ENCODE measurements around the gene RTN3. TPM values are rescaled to one million over a fixed set of nuclear protein-coding genes. Genes with fewer than 3 reads are reported as not detected.
"Not testable (repeated sequence)": the region's sequence is repeated elsewhere in the genome, so short reads cannot be mapped to it uniquely, and the experiment has no call there.

The RTN3 gene, protein sequence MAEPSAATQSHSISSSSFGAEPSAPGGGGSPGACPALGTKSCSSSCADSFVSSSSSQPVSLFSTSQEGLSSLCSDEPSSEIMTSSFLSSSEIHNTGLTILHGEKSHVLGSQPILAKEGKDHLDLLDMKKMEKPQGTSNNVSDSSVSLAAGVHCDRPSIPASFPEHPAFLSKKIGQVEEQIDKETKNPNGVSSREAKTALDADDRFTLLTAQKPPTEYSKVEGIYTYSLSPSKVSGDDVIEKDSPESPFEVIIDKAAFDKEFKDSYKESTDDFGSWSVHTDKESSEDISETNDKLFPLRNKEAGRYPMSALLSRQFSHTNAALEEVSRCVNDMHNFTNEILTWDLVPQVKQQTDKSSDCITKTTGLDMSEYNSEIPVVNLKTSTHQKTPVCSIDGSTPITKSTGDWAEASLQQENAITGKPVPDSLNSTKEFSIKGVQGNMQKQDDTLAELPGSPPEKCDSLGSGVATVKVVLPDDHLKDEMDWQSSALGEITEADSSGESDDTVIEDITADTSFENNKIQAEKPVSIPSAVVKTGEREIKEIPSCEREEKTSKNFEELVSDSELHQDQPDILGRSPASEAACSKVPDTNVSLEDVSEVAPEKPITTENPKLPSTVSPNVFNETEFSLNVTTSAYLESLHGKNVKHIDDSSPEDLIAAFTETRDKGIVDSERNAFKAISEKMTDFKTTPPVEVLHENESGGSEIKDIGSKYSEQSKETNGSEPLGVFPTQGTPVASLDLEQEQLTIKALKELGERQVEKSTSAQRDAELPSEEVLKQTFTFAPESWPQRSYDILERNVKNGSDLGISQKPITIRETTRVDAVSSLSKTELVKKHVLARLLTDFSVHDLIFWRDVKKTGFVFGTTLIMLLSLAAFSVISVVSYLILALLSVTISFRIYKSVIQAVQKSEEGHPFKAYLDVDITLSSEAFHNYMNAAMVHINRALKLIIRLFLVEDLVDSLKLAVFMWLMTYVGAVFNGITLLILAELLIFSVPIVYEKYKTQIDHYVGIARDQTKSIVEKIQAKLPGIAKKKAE
- 101 and 108 TPM in 2 replicates for total RNA-seq

DNA sequence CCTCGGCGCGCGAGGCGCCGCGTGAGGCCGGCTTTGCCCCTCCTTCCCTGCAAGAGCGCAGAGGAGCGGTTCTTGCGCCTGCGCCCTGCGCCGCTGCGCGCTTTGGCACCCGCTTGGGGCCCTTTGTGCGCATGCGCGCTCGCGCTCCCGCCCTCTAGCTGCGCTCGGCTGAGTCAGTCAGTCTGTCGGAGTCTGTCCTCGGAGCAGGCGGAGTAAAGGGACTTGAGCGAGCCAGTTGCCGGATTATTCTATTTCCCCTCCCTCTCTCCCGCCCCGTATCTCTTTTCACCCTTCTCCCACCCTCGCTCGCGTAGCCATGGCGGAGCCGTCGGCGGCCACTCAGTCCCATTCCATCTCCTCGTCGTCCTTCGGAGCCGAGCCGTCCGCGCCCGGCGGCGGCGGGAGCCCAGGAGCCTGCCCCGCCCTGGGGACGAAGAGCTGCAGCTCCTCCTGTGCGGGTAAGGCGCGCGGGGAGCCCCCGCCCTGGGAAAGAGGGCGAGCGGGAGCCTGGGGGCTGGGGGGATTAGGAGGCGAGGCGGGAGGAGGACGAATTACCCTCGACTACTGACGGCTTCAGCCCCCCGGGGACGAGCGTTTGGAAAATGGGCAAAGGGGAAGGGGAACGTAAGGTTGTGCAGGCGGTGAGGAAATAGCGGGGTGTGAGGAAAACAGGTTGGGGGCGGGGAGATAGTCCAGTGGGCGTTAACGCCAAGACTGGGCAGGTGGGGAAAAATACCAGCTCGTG is at the start of gene RTN3:
RTN3 (plus strand) TSS at position 180 of the 745 bp plus-strand sequence; CDS start at position 317, 137 bp downstream.
- Histone ChIP-seq H3K27ac (ENCODE audit: low read depth, low read length) (peak within 1 kb of the TSS; percentile 55), H2AFZ (ENCODE audit: low read length) (peak within 1 kb of the TSS; percentile 96), H3K9me3 (ENCODE audit: low read depth, low read length) (no peaks in the 10 kb centered on the region), H3K79me2 (ENCODE audit: insufficient read depth, low read length) (peaks cover 48% of the 10 kb centered on the region), H3K27me3 (ENCODE audit: insufficient read depth, low read length) (no peaks in the 10 kb centered on the region), H3K4me2 (ENCODE audit: insufficient read depth, low read length) (peak within 1 kb of the TSS; percentile 97), H4K20me1 (ENCODE audit: insufficient read depth, low read length) (no peaks in the 10 kb centered on the region), H3K4me3 (ENCODE audit: insufficient read depth, low read length) (peak within 1 kb of the TSS; percentile 98), H3K4me1 (ENCODE audit: insufficient read depth, low read length) (peaks cover 15% of the 10 kb centered on the region), H3K36me3 (ENCODE audit: insufficient read depth, low read length) (no peaks in the 10 kb centered on the region)
- DNase-seq (ENCODE audit: insufficient read length, low spot score, missing footprints) = peak; percentile 98
- TF ChIP-seq, protein P1, sequence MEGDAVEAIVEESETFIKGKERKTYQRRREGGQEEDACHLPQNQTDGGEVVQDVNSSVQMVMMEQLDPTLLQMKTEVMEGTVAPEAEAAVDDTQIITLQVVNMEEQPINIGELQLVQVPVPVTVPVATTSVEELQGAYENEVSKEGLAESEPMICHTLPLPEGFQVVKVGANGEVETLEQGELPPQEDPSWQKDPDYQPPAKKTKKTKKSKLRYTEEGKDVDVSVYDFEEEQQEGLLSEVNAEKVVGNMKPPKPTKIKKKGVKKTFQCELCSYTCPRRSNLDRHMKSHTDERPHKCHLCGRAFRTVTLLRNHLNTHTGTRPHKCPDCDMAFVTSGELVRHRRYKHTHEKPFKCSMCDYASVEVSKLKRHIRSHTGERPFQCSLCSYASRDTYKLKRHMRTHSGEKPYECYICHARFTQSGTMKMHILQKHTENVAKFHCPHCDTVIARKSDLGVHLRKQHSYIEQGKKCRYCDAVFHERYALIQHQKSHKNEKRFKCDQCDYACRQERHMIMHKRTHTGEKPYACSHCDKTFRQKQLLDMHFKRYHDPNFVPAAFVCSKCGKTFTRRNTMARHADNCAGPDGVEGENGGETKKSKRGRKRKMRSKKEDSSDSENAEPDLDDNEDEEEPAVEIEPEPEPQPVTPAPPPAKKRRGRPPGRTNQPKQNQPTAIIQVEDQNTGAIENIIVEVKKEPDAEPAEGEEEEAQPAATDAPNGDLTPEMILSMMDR (IDR thresholded peaks at IDR 0.05; ENCODE audit: extremely low read depth, low read depth, low read length) = no peak

DNA sequence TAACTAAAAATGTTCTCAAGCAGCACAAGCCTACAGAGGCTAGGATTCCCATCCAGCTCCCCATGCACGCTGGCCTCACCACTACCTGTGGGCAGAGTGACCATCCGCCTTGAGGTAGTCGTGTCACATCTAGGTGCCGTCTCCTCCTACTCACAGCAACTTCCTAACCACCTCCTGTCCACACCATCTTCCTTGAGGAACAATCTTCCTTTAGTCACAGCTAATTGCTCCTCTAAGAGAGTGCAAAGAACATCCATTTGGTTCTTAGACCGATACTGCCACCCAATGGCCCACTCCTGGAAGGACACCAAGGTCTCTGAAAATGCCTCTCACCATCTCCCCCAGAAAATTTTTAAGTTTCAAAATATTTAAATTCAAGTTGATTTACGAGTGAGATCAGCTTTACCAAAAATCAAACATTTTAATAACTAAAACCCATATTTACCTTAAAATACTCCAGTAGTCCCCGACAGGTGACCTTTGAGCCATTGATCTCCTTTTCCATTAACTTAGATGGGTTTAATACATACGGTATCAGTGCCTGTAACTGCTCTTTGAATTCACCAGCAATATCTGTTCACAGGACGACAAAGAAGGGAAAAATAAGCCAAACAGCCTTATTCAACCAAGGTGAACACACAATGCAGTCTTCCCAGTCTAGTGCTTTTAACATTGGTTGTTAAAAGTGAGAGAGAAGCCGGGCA is 45.4 kb upstream of the RTN3 start:
- Histone ChIP-seq H3K27ac (ENCODE audit: low read depth, low read length) (no peak overlapping the region), H3K36me3 (ENCODE audit: insufficient read depth, low read length) (peaks cover 64% of the 10 kb centered on the region)

DNA sequence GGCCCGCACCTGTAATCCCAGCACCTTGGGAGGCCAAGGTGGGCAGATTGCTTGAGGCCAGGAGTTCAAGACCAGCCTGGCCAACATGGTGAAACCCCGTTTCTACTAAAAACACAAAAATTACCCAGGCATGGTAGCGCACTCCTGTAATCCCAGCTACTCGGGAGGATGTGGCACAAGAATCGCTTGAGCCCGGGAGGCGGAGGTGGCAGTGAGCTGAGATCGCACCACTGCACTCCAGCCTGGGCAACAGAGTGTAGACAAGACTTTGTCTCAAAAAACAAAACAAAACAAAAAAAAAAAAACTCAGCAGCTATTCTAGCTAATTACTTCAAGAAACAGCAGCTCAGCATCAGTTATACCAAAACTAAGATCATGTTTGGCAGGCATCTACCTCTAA is 42.9 kb upstream of the RTN3 start:
- H3K4me1 ChIP-seq (ENCODE audit: insufficient read depth, low read length); H2AFZ ChIP-seq (ENCODE audit: low read length); DNase-seq (ENCODE audit: insufficient read length, low spot score, missing footprints); H3K9me3 ChIP-seq (ENCODE audit: low read depth, low read length); H3K4me2 ChIP-seq (ENCODE audit: insufficient read depth, low read length); H3K4me3 ChIP-seq (ENCODE audit: insufficient read depth, low read length); H3K27ac ChIP-seq (ENCODE audit: low read depth, low read length); H3K27me3 ChIP-seq (ENCODE audit: insufficient read depth, low read length): not testable (repeated sequence)
- Histone ChIP-seq H3K36me3 (ENCODE audit: insufficient read depth, low read length) (peaks cover 63% of the 10 kb centered on the region), H3K79me2 (ENCODE audit: insufficient read depth, low read length) (peaks cover 18% of the 10 kb centered on the region), H4K20me1 (ENCODE audit: insufficient read depth, low read length) (peaks cover 13% of the 10 kb centered on the region)

More for the DNA sequence above, 45.4 kb upstream of the RTN3 start:
- Histone ChIP-seq H3K4me2 (ENCODE audit: insufficient read depth, low read length) (no peak overlapping the region), H4K20me1 (ENCODE audit: insufficient read depth, low read length) (peaks cover 13% of the 10 kb centered on the region), H3K79me2 (ENCODE audit: insufficient read depth, low read length) (peaks cover 10% of the 10 kb centered on the region), H3K27me3 (ENCODE audit: insufficient read depth, low read length) (no peaks in the 10 kb centered on the region), H2AFZ (ENCODE audit: low read length) (no peak overlapping the region), H3K4me1 (ENCODE audit: insufficient read depth, low read length) (no peaks in the 10 kb centered on the region), H3K9me3 (ENCODE audit: low read depth, low read length) (no peaks in the 10 kb centered on the region), H3K4me3 (ENCODE audit: insufficient read depth, low read length) (no peak overlapping the region)
- DNase-seq (ENCODE audit: insufficient read length, low spot score, missing footprints) = peak; percentile 84
- TF ChIP-seq, protein P1 (IDR thresholded peaks at IDR 0.05; ENCODE audit: extremely low read depth, low read depth, low read length) = peak; percentile 88

All from osteoblast (primary cell).